SU-DHL-6 (cell line): ENCODE measurements around the gene HMHB1.

Source experiments
- H2AFZ ChIP-seq: fragments of 200-600 bp; sonication (generic); 2 replicates; pipeline ENCODE4 v1.6.1; 2014; ENCODE audit warnings: low read depth, mild to moderate bottlenecking, moderate library complexity, mixed read lengths, antibody characterized with exemption, low read length; ENCODE audit not compliant: severe bottlenecking
- H3F3A ChIP-seq: fragments of 200-600 bp; shearing (Covaris generic); 2 replicates; pipeline ENCODE4 v1.6.0; 2016; ENCODE audit warnings: antibody characterized with exemption, mild to moderate bottlenecking; ENCODE audit not compliant: insufficient read depth
- H3K27ac ChIP-seq: fragments of 200-600 bp; sonication (generic); 2 replicates; pipeline ENCODE4 v1.5.1; 2016; ENCODE audit warnings: low read depth, mild to moderate bottlenecking, low read length, moderate library complexity, mixed read lengths
- H3K27me3 ChIP-seq: fragments of 200-600 bp; sonication (generic), shearing (Covaris generic); 2 replicates; pipeline ENCODE4 v1.6.0; 2014; ENCODE audit warnings: mild to moderate bottlenecking, low read length
- H3K36me3 ChIP-seq: fragments of 200-600 bp; sonication (generic); 2 replicates; pipeline ENCODE4 v1.6.1; 2014; ENCODE audit warnings: mild to moderate bottlenecking, low read length, mixed read lengths
- H3K4me2 ChIP-seq: fragments of 300-600, 200-600 bp; shearing (Covaris generic), sonication (generic); 2 replicates; pipeline ENCODE4 v1.6.0; 2014; ENCODE audit warnings: low read length, low read depth, mild to moderate bottlenecking; ENCODE audit not compliant: poor library complexity, severe bottlenecking
- H3K4me3 ChIP-seq: fragments of 200-600 bp; sonication (generic); 2 replicates; pipeline ENCODE4 v1.5.1; 2014; ENCODE audit warnings: antibody characterized with exemption, low read length, mild to moderate bottlenecking, mixed read lengths; ENCODE audit not compliant: insufficient read depth, poor library complexity, severe bottlenecking
- H3K79me2 ChIP-seq: fragments of 200-600 bp; sonication (generic); 2 replicates; pipeline ENCODE4 v1.6.1; 2014; ENCODE audit warnings: mild to moderate bottlenecking, low read length, moderate library complexity; ENCODE audit not compliant: insufficient read depth
- H3K9ac ChIP-seq: fragments of 200-600 bp; sonication (generic); 2 replicates; pipeline ENCODE4 v1.7.0; 2014; ENCODE audit warnings: mild to moderate bottlenecking, low read length
- H3K9me2 ChIP-seq: fragments of 200-600 bp; sonication (generic); replicated peaks from 2 replicates; pipeline ENCODE4 v1.6.1; 2014; ENCODE audit warnings: low read length; ENCODE audit not compliant: insufficient read depth
- H3K9me3 ChIP-seq: fragments of 200-600 bp; sonication (generic); 2 replicates; pipeline ENCODE4 v1.6.1; 2014; ENCODE audit warnings: low read length, mixed read lengths; ENCODE audit not compliant: insufficient read depth
- H4K20me1 ChIP-seq: fragments of 200-600 bp; sonication (generic); 2 replicates; pipeline ENCODE4 v1.6.1; 2014; ENCODE audit warnings: low read depth, mild to moderate bottlenecking, antibody characterized with exemption, low read length, moderate library complexity, mixed read lengths
- EZH2phosphoT487 ChIP-seq: fragments of 200-600 bp; sonication (generic), shearing (Covaris generic); conservative IDR thresholded peaks from 2 replicates; pipeline ENCODE4 v1.6.1; 2018; ENCODE audit warnings: mild to moderate bottlenecking, antibody characterized with exemption, low read length, moderate library complexity, mixed read lengths
- TF ChIP-seq, protein P1 (sequence below): fragments of 200-600 bp; sonication (generic); IDR thresholded peaks from one replicate; pipeline ENCODE4 v1.5.1; 2017; ENCODE audit warnings: antibody characterized with exemption, mild to moderate bottlenecking, low read length, moderate library complexity; ENCODE audit not compliant: insufficient read depth, poor library complexity, severe bottlenecking

Gene HMHB1

DNA sequence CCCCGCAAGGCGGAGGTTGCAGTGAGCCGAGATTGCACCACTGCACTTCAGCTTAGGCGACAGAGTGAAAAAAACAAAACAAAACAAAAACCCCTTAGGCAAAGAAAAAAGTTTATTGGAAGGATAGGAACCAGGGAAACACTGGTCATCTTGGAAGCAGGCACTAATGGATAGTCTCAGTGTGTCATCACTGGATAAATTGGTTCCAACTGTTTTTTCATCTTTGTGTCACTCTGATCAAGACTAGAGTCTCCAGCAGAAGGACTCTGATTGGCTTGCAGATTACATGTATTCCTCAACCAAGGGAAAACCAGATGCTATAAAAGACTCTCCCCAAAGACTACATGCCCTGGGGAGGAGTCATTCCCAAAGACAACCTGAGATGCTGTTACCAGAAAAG is 35.0 kb upstream of the HMHB1 start:
- no peak overlapping the region for H3K4me2 ChIP-seq
- H3K27me3 ChIP-seq: no peaks in the 10 kb centered on the region
- no peaks in the 10 kb centered on the region for H4K20me1 ChIP-seq
- H3K4me3 ChIP-seq: no peak overlapping the region
- no peak overlapping the region for H3K9ac ChIP-seq
- H3K9me2 ChIP-seq: no peaks in the 10 kb centered on the region
- H3K27ac ChIP-seq: no peak overlapping the region
- no peaks in the 10 kb centered on the region for H3K79me2 ChIP-seq
- no peak for TF ChIP-seq EZH2phosphoT487
- TF ChIP-seq, protein P1, sequence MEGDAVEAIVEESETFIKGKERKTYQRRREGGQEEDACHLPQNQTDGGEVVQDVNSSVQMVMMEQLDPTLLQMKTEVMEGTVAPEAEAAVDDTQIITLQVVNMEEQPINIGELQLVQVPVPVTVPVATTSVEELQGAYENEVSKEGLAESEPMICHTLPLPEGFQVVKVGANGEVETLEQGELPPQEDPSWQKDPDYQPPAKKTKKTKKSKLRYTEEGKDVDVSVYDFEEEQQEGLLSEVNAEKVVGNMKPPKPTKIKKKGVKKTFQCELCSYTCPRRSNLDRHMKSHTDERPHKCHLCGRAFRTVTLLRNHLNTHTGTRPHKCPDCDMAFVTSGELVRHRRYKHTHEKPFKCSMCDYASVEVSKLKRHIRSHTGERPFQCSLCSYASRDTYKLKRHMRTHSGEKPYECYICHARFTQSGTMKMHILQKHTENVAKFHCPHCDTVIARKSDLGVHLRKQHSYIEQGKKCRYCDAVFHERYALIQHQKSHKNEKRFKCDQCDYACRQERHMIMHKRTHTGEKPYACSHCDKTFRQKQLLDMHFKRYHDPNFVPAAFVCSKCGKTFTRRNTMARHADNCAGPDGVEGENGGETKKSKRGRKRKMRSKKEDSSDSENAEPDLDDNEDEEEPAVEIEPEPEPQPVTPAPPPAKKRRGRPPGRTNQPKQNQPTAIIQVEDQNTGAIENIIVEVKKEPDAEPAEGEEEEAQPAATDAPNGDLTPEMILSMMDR: no peak
- no peaks in the 10 kb centered on the region for H3K36me3 ChIP-seq
- no peaks in the 10 kb centered on the region for H3F3A ChIP-seq
- no peaks in the 10 kb centered on the region for H3K9me3 ChIP-seq
- no peak overlapping the region for H2AFZ ChIP-seq

DNA sequence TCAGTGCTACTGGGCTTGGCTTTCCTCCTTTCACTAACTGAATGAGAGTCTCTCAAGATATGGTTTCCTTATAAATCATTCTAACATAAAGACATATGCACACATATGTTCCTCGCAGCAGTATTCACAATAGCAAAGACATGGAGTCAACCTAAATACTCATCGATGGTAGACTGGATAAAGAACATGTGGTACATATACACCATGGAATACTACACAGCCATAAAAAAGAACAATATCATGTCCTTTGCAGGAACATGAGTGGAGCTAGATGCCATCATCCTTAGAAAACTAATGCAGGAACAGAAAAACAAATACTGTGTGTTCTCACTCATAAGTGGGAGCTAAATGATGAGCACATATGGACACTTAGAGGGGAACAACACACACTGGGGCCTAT is 32.5 kb upstream of the HMHB1 start:
- H3K9me3 ChIP-seq: no peaks in the 10 kb centered on the region
- no peak overlapping the region for H3K27ac ChIP-seq
- no peaks in the 10 kb centered on the region for H3F3A ChIP-seq
- no peaks in the 10 kb centered on the region for H3K9me2 ChIP-seq
- no peaks in the 10 kb centered on the region for H3K79me2 ChIP-seq
- H3K36me3 ChIP-seq: no peaks in the 10 kb centered on the region
- H3K4me2 ChIP-seq: no peak overlapping the region
- H2AFZ ChIP-seq: no peak overlapping the region
- no peak overlapping the region for H3K9ac ChIP-seq
- TF ChIP-seq EZH2phosphoT487: no peak
- TF ChIP-seq, protein P1: no peak
- H4K20me1 ChIP-seq: no peaks in the 10 kb centered on the region
- H3K27me3 ChIP-seq: no peaks in the 10 kb centered on the region
- no peak overlapping the region for H3K4me3 ChIP-seq

DNA sequence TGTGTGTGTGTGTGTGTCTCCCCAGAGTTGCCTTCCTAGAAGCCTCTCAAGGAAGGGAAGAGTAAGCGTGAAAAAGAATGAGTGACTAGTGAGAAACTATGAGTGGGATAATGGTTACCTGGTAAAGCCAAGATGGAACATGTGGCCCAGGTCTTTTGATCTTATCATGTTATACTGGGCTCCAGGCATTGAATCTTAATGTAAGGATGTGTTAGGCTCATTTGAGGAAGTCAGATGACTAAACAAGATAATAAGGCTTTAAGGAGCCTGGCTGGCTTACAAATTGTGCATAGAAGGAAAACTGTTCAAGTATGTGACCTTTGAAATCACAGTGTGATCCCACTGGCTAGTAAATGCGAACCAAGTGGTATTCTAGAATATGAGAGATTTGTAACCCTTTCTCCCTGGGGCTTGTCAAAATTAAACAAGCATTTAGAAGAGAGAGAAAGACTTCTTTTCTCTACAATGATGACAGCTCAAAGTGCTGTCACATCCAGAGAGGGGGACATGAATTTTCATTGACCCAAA is 29.9 kb upstream of the HMHB1 start:
- no peak for TF ChIP-seq EZH2phosphoT487
- TF ChIP-seq, protein P1: no peak
- Histone ChIP-seq H3K27ac (no peak overlapping the region), H3K36me3 (no peaks in the 10 kb centered on the region)

More for the DNA sequence above, 29.9 kb upstream of the HMHB1 start:
- H3K9me3 ChIP-seq: no peaks in the 10 kb centered on the region
- H3K27me3 ChIP-seq: no peaks in the 10 kb centered on the region
- no peak overlapping the region for H2AFZ ChIP-seq
- H3K9ac ChIP-seq: no peak overlapping the region
- H3K4me2 ChIP-seq: no peak overlapping the region
- H3K79me2 ChIP-seq: no peaks in the 10 kb centered on the region
- no peaks in the 10 kb centered on the region for H4K20me1 ChIP-seq
- H3K9me2 ChIP-seq: no peaks in the 10 kb centered on the region
- no peaks in the 10 kb centered on the region for H3F3A ChIP-seq
- no peak overlapping the region for H3K4me3 ChIP-seq
